Breast epithelium (tissue), 3 donors: ENCODE results near the gene RENBP.

Experiments
- CTCF ChIP-seq, 3 donors: fragments of 450-650 bp; IDR thresholded peaks; one replicate each; pipeline ENCODE4 v1.5.1; 2016 to 2017; ENCODE audit warnings: antibody characterized with exemption in 3 of 3, mild to moderate bottlenecking in 3 of 3, moderate library complexity in 3 of 3
- POLR2A ChIP-seq: fragments of 450-650 bp; IDR thresholded peaks from one replicate; pipeline ENCODE4 v1.6.1; 2016; ENCODE audit warnings: antibody characterized with exemption, mild to moderate bottlenecking, moderate library complexity
- POLR2AphosphoS5 ChIP-seq, 3 donors: sonication (generic); formaldehyde crosslinking; IDR thresholded peaks; one replicate each; pipeline ENCODE4 v1.6.1; 2017; ENCODE audit warnings: antibody characterized with exemption in 3 of 3

- TF ChIP-seq POLR2A (no peak), POLR2AphosphoS5 (IDR thresholded peaks at IDR 0.05) (no peak), CTCF (IDR thresholded peaks at IDR 0.05) (no peak)
Measured at GRCh38 chrX:153981771-153982533, 37.5 kb upstream of the RENBP start.
